GM12801 (cell line): ENCODE data around the gene PELI3.

ENCODE experiments used
- CTCF ChIP-seq: IDR thresholded peaks from one replicate; pipeline ENCODE4 v1.5.1; 2011; ENCODE audit warnings: control low read depth; ENCODE audit not compliant: insufficient read length; ENCODE audit errors: extremely low read depth

The PELI3 gene

GRCh38 chr11:66480117-66480938 is 13.6 kb downstream of the PELI3 start, which contains the start of gene DPP3:
Gene DPP3, plus strand, starts transcription at chr11:66480434. Its CDS starts 1,767 bp downstream, at chr11:66482201.
- TF ChIP-seq CTCF = no peak

- TF ChIP-seq CTCF = no peak
Observed at GRCh38 chr11:66484806-66485380, 18.2 kb downstream of the PELI3 start.

- no peak for TF ChIP-seq CTCF
Observed at GRCh38 chr11:66488957-66489356, 22.3 kb downstream of the PELI3 start.

DNA sequence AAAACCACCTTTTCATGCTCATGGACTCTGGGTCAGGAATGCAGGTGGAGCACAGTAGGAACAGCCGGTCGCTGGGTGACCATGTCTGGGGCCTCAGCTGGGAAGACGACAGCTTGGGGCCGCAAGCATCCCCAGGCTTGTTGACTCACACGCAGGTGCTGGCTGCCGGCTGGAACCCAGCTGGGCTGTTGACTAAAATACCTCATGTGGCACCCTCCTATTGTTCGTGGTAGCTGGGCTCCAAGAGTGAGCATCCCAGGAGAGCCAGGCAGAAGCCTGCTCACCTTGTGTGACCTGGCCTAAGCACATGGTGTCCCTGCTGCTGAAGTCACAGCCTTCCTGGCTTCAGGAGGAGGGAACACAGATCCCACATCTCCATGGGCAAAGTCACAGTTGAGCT is 22.9 kb downstream of the PELI3 start:
- TF ChIP-seq CTCF = no peak

DNA sequence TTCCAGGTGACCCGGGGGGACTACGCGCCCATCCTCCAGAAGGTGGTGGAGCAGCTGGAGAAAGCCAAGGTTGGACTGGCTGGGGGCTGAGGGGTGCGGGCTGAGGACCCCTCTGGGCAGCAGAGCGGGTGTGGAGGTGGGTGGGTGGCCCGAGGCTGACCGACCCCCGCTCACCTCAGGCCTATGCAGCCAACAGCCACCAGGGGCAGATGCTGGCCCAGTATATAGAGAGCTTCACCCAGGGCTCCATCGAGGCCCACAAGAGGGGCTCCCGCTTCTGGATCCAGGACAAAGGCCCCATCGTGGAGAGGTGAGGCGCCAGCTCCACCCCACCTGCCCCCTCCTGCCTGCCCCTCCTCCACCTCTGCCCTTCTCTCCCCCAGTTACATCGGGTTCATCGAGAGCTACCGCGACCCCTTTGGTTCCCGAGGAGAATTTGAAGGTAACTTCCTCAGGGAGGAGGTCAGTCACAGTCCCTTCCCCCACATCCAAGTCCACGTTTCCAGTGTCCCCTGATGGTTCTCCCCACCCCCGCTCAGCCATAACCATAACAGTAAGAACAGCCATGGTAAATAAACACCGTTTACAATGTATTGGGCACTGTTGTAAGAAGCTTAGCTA is 24.7 kb downstream of the PELI3 start:
- TF ChIP-seq CTCF = no peak

GRCh38 chr11:66492161-66492865 is 25.6 kb downstream of the PELI3 start:
- no peak for TF ChIP-seq CTCF

- no peak for TF ChIP-seq CTCF
Observed at GRCh38 chr11:66493130-66493529, 26.4 kb downstream of the PELI3 start.
